Fibroblast of upper back skin (primary cell): ENCODE data around the gene MPC1.
A peak's percentile ranks its signal among the peaks of the same experiment; 100 is the strongest.

ENCODE experiments used
- DNase-seq: peaks from one replicate; pipeline ENCODE4 v3.0.0-alpha.2; 2013

Gene MPC1

GRCh38 chr6:166382933-166383801 lies at the start of gene MPC1:
MPC1 (minus strand) TSS chr6:166382940; CDS start chr6:166382876, 64 bp downstream.
- DNase-seq, result peak; percentile 94

GRCh38 chr6:166430269-166430668 lies 47.5 kb upstream of the MPC1 start:
- DNase-seq, result no peak

- DNase-seq, result no peak
Measured at GRCh38 chr6:166424431-166424830, 41.7 kb upstream of the MPC1 start.

- DNase-seq, result no peak
Measured at GRCh38 chr6:166423781-166424180, 41.0 kb upstream of the MPC1 start.

GRCh38 chr6:166423051-166423745 lies 40.5 kb upstream of the MPC1 start:
- no peak for DNase-seq

- no peak for DNase-seq
Measured at GRCh38 chr6:166422201-166422940, 39.6 kb upstream of the MPC1 start.

- no peak for DNase-seq
Measured at GRCh38 chr6:166420351-166420750, 37.6 kb upstream of the MPC1 start.

- no peak for DNase-seq
Measured at GRCh38 chr6:166419717-166420116, 37.0 kb upstream of the MPC1 start.

- peak; percentile 30 for DNase-seq
Measured at GRCh38 chr6:166419286-166419685, 36.5 kb upstream of the MPC1 start.

GRCh38 chr6:166418691-166419143 lies 36.0 kb upstream of the MPC1 start:
- DNase-seq, result no peak

GRCh38 chr6:166417285-166417691 lies 34.5 kb upstream of the MPC1 start:
- no peak for DNase-seq

- no peak for DNase-seq
Measured at GRCh38 chr6:166415833-166416347, 33.1 kb upstream of the MPC1 start.

- no peak for DNase-seq
Measured at GRCh38 chr6:166415306-166415705, 32.6 kb upstream of the MPC1 start.

GRCh38 chr6:166413491-166413951 lies 30.8 kb upstream of the MPC1 start:
- DNase-seq, result no peak

GRCh38 chr6:166412911-166413384 lies 30.2 kb upstream of the MPC1 start:
- DNase-seq, result no peak

GRCh38 chr6:166412156-166412910 lies 29.6 kb upstream of the MPC1 start:
- DNase-seq, result no peak

GRCh38 chr6:166411721-166412151 lies 29.0 kb upstream of the MPC1 start:
- DNase-seq, result no peak

- DNase-seq, result no peak
Measured at GRCh38 chr6:166411271-166411670, 28.5 kb upstream of the MPC1 start.

- no peak for DNase-seq
Measured at GRCh38 chr6:166410426-166410935, 27.7 kb upstream of the MPC1 start.

- DNase-seq, result no peak
Measured at GRCh38 chr6:166408936-166409755, 26.4 kb upstream of the MPC1 start.

GRCh38 chr6:166406197-166406596 lies 23.5 kb upstream of the MPC1 start:
- DNase-seq, result no peak
